Body of pancreas (tissue), 4 donors: ENCODE data around the gene CDCP1.

Source experiments
- POLR2A ChIP-seq, 3 donors: fragments of 450-650 bp; IDR thresholded peaks; one replicate each; pipeline ENCODE4 v1.6.1; 2016; ENCODE audit warnings: antibody characterized with exemption in 3 of 3, mild to moderate bottlenecking in 2 of 3
- TF ChIP-seq, protein P1 (sequence below), 7 experiments: fragments of 450-650 bp in 4 of 7; fragments of 200-600 bp in 3 of 7; sonication (generic) in 3 of 7; IDR thresholded peaks; one replicate each; pipeline ENCODE4 v1.5.1; 2016 to 2019; ENCODE audit warnings: antibody characterized with exemption in 7 of 7

DNA sequence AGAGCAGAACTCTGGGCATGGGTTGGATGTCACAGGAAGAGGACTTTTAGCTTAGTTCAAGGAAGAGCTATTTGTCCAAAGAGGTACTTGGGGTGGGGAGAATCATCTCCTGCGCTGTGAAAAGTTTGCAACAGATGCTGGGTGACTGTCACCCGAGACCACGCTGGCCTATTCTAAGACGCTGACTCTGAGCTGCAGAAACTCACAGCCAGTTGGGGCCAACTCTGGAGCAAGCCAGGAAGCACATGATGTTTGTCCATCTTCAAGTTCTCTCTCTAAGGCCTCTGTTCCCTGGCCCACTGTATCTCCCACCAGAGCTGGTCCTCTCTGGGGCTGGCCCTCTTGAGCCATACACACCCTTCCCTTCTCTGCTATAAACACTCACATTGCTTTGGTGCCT is 17.9 kb upstream of the CDCP1 start:
- TF ChIP-seq, protein P1, sequence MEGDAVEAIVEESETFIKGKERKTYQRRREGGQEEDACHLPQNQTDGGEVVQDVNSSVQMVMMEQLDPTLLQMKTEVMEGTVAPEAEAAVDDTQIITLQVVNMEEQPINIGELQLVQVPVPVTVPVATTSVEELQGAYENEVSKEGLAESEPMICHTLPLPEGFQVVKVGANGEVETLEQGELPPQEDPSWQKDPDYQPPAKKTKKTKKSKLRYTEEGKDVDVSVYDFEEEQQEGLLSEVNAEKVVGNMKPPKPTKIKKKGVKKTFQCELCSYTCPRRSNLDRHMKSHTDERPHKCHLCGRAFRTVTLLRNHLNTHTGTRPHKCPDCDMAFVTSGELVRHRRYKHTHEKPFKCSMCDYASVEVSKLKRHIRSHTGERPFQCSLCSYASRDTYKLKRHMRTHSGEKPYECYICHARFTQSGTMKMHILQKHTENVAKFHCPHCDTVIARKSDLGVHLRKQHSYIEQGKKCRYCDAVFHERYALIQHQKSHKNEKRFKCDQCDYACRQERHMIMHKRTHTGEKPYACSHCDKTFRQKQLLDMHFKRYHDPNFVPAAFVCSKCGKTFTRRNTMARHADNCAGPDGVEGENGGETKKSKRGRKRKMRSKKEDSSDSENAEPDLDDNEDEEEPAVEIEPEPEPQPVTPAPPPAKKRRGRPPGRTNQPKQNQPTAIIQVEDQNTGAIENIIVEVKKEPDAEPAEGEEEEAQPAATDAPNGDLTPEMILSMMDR (IDR thresholded peaks at IDR 0.05), result no peak
- TF ChIP-seq POLR2A (IDR thresholded peaks at IDR 0.05), result no peak
